Prostate gland (tissue), 2 donors: Measurements from ENCODE around the gene FLRT1.

Source experiments
- POLR2A ChIP-seq: fragments of 450-650 bp; IDR thresholded peaks from one replicate; pipeline ENCODE4 v1.6.1; 2016; ENCODE audit warnings: antibody characterized with exemption, mild to moderate bottlenecking
- POLR2AphosphoS5 ChIP-seq: sonication (generic); formaldehyde crosslinking; IDR thresholded peaks from one replicate; pipeline ENCODE4 v1.6.1; 2017; ENCODE audit warnings: antibody characterized with exemption
- TF ChIP-seq, protein P1 (sequence below), 4 experiments: fragments of 200-600 bp in 2 of 4; fragments of 450-650 bp in 2 of 4; sonication (generic) in 2 of 4; IDR thresholded peaks; 1 replicate in 3 of 4; 2 replicates in 1 of 4; pipeline ENCODE4 v1.5.1; 2016 to 2019; ENCODE audit warnings: antibody characterized with exemption in 4 of 4, mild to moderate bottlenecking in 2 of 4, moderate library complexity in 2 of 4

DNA sequence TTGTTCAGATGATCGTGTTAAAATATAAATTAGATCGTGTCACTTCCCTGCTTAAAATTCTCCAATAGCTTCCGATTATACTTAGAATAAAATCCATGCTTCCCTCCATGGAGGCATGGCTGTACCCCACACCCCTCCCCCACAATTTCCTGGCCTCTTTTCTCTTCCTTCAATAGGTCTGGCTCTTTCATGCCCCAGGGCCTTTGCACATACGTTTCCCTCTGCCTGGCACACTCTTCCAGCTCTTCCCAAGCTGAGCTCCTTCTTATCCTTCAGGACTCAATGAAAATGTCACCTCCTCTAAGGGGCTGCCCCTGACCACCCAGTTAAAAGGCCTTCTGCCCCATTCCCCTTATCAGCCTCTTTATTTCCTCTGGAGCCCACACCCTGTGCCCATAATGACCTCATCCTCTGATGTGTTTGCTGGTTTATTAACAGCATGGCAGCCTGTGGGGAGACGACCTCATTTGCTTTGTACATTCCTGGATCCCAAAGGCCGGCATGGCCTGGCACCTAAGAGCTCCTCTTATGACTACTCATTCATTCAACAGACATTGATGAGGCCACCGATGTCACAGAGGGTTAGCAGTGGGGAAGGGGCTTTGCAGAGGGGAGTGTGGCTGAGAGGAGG lies 9.0 kb upstream of the FLRT1 start:
- TF ChIP-seq, protein P1, sequence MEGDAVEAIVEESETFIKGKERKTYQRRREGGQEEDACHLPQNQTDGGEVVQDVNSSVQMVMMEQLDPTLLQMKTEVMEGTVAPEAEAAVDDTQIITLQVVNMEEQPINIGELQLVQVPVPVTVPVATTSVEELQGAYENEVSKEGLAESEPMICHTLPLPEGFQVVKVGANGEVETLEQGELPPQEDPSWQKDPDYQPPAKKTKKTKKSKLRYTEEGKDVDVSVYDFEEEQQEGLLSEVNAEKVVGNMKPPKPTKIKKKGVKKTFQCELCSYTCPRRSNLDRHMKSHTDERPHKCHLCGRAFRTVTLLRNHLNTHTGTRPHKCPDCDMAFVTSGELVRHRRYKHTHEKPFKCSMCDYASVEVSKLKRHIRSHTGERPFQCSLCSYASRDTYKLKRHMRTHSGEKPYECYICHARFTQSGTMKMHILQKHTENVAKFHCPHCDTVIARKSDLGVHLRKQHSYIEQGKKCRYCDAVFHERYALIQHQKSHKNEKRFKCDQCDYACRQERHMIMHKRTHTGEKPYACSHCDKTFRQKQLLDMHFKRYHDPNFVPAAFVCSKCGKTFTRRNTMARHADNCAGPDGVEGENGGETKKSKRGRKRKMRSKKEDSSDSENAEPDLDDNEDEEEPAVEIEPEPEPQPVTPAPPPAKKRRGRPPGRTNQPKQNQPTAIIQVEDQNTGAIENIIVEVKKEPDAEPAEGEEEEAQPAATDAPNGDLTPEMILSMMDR (IDR thresholded peaks at IDR 0.05), result no peak
- TF ChIP-seq POLR2A, result no peak
- no peak for TF ChIP-seq POLR2AphosphoS5
